ENCODE measurements around the gene ATP7B. TPM values are rescaled to one million over a fixed set of nuclear protein-coding genes. Genes with fewer than 3 reads are reported as not detected.

The ATP7B gene
- total and polyA plus RNA-seq, 2 donors (not counting 3 experiments of a cell fraction or from before 2014, with no cell fraction given), result 4.2 to 8.0 TPM

GRCh38 chr13:51996641-51997040 lies 14.6 kb downstream of the ATP7B start:
- no peak for FAIRE-seq
- H3K27ac ChIP-seq (ENCODE audit: insufficient read depth, low read depth, low read length), result no peak overlapping the region
- intact Hi-C loops (cut with micrococcal nuclease), result no loop called here

More at GRCh38 chr13:51996641-51997040, 14.6 kb downstream of the ATP7B start:
- Histone ChIP-seq H3K9ac (replicated peaks; ENCODE audit: extremely low read depth, insufficient read depth, low read length) (no peak overlapping the region), H3K4me2 (ENCODE audit: insufficient read depth, low read length) (no peak overlapping the region), H4K20me1 (replicated peaks; ENCODE audit: control insufficient read depth, extremely low read depth, insufficient read depth, low read length) (no peaks in the 10 kb centered on the region), H3K79me2 (ENCODE audit: control insufficient read depth, insufficient read depth, low read length) (no peaks in the 10 kb centered on the region), H3K4me1 (ENCODE audit: control insufficient read depth, extremely low read depth, insufficient read depth, low read length) (no peaks in the 10 kb centered on the region), H3K36me3 (ENCODE audit: control insufficient read depth in 2 of 2, extremely low read depth in 1 of 2, insufficient read depth in 2 of 2, low read length in 2 of 2) (no peaks in the 10 kb centered on the region), H3K27me3 (ENCODE audit: control insufficient read depth in 2 of 2, insufficient read depth in 2 of 2, low read length in 2 of 2) (peaks cover 17 to 19% of the 10 kb centered on the region in 2 experiments), H2AFZ (ENCODE audit: low read depth, low read length) (no peak overlapping the region), H3K9me3 (replicated peaks; ENCODE audit: control insufficient read depth, insufficient read depth, low read length) (no peaks in the 10 kb centered on the region), H3K9me1 (replicated peaks; ENCODE audit: control insufficient read depth, extremely low read depth, insufficient read depth, low read length) (no peaks in the 10 kb centered on the region), H3K4me3 (replicated peaks in 1 of 3; ENCODE audit: insufficient read depth in 1 of 3, low read depth in 1 of 3, low read length in 3 of 3) (no peak overlapping the region)
- dilution Hi-C loops (cut with MboI; ENCODE audit: extremely low pct_ligation_motif_present, low sequenced_read_pairs), result no loop called here
- DNase-seq (ENCODE audit: low read depth, low spot score), result no peak
- BruUV-seq (replicated peaks), result no TSS peak
- CTCF ChIA-PET, result no interaction called here
- TF ChIP-seq POLR2AphosphoS5 (IDR thresholded peaks at IDR 0.05; ENCODE audit: insufficient read depth, low read depth, low read length) (no peak), GATA2 (IDR thresholded peaks at IDR 0.05; ENCODE audit: insufficient read depth, insufficient read length, low read depth, low read length) (no peak), CTCF (IDR thresholded peaks at IDR 0.05; ENCODE audit: extremely low read depth in 1 of 2, insufficient read depth in 1 of 2, low read depth in 1 of 2, low read length in 2 of 2) (no peak), FOS (IDR thresholded peaks at IDR 0.05; ENCODE audit: borderline replicate concordance, insufficient read depth, low read length) (no peak), EZH2 (IDR thresholded peaks at IDR 0.05; ENCODE audit: borderline replicate concordance, low read depth, low read length, severe bottlenecking) (peak; percentile 42)
- POLR2A ChIA-PET, result no interaction called here
